GM18867 (cell line): ENCODE data around the gene B4GALT6.
A peak's percentile ranks its signal among the peaks of the same experiment; 100 is the strongest.
"Not testable (repeated sequence)": the region's sequence is repeated elsewhere in the genome, so short reads cannot be mapped to it uniquely, and the experiment has no call there.

Source experiments
- ATAC-seq: cut with Tn5 transposase; IDR thresholded peaks from one replicate; pipeline ENCODE4 v1.9.1; 2021; ENCODE audit warnings: mild to moderate bottlenecking, moderate library complexity; ENCODE audit not compliant: unreplicated experiment

B4GALT6 gene

DNA sequence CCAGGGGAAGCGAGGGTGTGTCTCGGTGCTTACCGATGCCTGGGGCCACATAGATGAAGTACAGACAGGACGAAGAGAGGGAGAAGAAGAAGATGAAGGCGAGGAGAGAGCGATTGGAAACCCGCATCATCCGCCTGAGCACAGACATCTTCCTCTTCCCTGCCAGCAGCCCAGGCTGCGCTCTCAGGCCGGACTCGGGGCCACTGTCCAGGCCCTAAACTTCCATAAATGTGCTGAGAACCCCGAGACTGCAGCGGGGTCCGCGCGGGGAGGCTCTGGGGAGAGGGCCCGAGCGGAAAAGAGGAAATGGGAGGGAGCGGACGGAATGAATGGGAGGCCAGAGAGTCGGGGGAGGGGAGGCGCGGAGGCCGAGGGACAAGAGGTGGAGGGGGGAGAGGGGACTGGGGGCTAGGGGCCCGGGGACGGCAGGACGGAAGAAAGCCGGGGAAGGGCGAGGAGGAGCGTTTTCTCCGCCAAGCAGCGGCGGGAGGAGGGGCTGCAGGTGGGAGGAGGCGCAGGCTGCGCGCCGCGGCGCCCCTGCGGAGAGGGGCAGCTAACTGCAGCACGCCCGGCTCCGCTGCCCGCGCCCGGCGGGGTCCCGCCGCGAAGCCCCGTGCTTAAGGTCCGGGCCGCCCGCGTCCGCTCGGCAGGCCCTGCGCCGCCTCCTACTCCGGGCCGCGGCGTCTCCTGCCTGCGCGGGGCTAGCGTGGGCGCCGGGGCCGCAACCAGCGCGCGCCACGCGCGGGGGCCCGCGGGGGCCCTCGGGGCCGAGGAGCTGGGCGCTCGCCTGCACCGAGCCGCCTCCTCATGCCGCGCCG, at the start of gene B4GALT6:
B4GALT6 (minus strand) TSS at position 303 of the 818 bp plus-strand sequence; CDS start at position 148, 155 bp downstream.
- peak; percentile 44 for ATAC-seq

GRCh38 chr18:31731628-31732027, 47.2 kb upstream of the B4GALT6 start:
- no peak for ATAC-seq

- not testable (repeated sequence) for ATAC-seq
These were observed 44.8 kb upstream of the B4GALT6 start for GRCh38 chr18:31729196-31729595.

DNA sequence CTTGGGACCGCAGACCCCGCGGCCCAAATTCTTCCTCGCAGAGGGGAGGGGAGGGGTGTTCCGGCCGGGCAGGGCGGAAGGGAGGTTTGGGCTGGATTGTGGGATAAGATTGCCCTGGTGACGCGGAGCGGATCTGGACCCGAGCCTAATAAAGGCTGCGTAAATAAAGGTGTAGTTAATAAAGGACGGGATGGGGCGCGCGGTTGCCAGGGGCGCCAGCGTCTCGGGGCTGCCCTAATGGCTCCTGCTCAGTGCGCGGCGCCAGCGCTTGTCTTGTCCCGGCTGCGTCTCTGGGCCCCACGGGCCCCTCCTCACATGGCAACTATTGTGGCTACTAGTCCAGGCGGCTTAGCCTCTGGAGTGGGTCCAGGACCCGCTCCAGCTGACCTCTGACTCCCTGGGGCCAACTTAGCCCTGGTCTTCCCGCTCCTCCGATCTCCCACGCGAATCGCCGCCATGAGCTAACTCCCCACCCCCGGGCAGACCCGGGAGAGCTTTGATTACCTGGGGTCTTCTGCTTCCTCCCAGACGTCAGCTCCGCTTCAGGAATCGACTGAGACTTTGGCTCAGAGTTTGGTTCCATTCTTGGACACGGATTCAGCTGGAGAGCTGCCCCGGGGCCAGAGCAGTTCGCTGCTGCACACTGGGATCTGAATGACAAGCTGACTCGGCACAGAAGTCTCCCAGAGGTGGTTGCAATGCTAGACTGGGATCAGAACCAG, 39.8 kb upstream of the B4GALT6 start:
- no peak for ATAC-seq

GRCh38 chr18:31723639-31723989, 39.2 kb upstream of the B4GALT6 start:
- ATAC-seq, result no peak

DNA sequence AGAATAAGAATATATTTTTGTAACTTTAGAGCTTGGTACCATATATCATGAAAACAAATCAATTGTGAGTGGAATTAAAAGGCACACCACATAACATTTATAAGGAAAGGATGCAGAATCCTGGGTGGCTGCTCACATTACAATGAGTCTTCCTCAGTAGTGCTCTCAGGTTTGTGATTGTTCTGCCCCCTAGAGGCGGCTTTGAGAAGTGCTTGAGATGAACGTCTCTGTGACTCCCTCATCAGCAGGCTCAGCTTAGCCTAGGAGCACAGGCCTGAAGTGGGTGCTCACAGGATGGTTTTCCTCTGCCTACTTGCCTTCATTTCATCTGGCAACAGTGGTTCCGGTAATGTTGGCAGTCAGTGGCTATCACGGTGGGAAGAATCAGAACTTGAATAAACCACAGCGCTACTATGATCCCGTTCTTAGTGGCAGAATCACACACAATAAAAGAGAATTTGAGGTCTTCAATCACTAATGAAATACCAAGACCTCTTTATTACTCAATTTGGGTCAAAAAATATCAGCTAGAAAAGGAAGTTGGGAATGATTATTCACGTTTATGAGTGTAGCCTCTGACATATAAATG, 38.1 kb upstream of the B4GALT6 start:
- peak; percentile 98 for ATAC-seq

DNA sequence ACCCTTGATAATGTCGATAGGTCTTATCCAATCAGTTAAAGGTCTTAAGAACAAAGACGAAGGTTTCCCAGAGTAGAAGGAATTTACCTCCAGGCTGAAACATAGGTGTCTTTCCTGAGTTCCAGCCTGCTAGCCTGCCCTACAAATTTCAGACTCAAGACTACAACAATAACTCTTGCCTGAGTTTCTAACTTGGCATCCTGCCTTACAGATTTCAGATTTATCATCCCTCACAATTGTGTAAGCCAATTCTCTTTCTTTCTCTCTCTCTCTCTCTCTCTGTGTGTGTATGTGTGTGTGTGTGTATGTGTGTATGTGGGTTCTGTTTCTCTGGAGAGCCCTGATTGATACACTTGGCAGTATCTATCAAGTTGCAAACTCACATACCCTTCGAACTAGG, 37.2 kb upstream of the B4GALT6 start:
- no peak for ATAC-seq

- ATAC-seq, result no peak
These were observed 36.5 kb upstream of the B4GALT6 start for GRCh38 chr18:31720867-31721266.

DNA sequence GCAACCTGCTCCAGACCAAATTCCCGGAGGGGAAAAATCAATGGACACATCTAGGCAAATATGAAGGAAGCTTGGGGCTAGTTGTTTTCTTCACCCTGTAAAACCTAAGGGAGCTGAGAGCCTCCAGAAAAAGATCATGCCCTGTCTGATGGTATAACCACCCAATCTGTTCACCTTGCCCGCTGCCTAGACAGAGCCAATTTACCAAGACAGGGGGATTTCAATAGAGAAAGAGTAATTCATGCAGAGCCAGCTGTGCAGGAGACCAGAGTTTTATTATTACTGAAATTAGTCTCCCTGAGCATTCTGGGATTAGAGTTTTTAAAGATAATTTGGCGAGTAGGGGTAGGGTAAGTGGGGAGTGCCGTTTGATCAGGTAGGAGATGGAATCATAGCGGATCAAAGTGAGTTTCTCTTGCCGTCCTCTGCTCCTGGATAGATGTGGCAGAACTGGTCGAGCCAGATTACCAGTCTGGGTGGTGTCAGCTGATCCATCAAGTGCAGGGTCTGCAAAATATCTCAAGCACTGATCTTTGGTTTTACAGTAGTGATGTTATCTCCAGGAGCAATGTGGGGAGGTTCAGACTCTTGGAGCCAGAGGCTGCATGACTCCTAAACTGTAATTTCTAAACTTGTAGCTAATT, 35.1 kb upstream of the B4GALT6 start:
- ATAC-seq, result no peak

DNA sequence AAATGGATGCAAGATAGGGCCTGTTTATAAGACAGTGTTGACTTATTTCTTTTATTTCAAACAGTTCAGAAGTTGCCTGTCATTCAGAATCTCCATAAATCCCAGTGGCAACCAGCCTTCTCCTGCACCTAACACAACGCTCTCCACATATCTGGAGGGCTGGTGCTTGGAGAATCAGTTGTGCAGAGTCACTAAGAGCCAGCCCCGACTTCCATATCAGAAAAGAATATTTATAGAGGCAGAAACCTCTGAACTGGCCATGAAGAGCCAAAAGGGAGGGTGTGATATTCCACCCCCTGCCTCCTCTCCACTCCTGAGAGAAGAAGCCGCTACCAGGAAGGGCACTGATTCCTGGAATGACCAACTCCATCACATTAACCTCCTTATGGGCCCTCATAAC, 34.0 kb upstream of the B4GALT6 start:
- ATAC-seq, result no peak

DNA sequence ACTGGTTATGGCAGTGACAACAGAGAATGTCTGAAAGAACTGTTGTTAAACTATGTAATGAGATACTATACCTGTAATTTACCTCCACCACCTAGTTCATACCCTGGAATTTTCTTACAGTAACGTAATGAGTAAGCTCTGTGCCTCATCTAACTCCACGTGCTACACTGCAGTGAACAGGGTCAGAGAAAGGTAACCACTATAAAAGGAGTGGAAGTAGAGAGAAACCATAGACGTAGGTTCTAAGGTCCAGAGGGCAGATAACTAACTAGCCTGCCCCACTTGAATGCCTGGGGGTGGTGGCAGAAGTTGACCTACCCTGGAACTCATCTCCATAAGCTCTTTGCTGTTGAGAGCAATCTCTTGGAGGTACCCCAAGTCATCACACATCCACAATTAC, 32.0 kb upstream of the B4GALT6 start:
- ATAC-seq, result peak; percentile 39

DNA sequence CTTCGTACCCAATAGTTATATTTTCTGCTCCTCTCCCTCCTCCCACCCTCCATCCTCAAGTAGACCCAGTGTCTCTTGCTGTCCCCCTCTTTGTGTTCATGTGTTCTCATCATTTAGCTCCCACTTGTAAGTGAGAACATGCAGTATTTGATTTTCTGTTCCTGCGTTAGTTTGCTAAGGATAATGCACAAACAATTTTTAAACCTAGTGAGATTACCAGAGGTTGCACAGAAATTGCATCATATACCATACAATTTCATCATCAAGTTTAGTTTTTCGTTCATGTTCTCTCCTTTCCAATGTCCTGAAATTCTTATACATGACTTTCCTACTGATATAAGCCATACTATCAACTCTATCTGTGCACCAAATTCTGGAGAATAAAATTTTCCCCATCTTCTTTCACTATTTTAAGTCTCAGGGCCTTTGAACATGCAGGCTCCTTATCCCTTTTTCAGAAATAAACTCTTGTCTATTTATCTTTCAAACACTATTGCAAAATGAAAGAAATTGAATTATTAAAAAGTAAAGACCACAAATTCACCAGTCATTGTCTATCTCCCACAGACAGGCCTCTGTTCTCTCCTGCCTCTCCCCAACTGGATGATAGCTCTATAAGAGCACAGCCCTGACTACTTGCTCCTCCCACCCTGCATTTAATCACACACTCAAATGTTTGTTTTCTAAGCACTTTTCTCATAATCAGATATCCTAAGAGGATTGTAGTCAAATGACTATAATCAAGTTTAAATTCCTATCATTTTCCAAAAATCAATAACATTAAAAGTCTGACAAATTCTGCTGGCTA, 27.2 kb upstream of the B4GALT6 start:
- ATAC-seq, result no peak

DNA sequence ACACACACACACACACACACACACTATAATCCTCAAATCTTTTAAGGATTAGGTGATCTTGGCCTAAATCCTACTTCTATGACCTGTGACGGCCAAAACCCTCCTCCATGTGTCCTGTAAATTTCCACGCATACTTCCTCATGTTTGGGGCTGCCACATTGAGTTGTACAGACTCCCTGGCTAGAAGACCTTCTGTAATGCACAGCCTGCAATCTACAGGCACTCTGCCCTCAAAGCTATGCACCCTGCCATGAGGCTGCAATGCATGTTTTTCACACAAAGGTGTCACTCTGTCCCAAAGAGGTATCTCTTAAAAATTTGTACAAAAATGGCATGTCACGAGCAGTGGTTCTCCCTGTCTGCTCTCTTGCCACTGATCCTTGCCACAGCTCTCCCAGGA, 26.4 kb upstream of the B4GALT6 start:
- no peak for ATAC-seq

GRCh38 chr18:31707815-31708214, 23.4 kb upstream of the B4GALT6 start:
- no peak for ATAC-seq

GRCh38 chr18:31702449-31702848, 18.1 kb upstream of the B4GALT6 start:
- ATAC-seq, result no peak

- no peak for ATAC-seq
These were observed 17.4 kb upstream of the B4GALT6 start for GRCh38 chr18:31701744-31702143.

DNA sequence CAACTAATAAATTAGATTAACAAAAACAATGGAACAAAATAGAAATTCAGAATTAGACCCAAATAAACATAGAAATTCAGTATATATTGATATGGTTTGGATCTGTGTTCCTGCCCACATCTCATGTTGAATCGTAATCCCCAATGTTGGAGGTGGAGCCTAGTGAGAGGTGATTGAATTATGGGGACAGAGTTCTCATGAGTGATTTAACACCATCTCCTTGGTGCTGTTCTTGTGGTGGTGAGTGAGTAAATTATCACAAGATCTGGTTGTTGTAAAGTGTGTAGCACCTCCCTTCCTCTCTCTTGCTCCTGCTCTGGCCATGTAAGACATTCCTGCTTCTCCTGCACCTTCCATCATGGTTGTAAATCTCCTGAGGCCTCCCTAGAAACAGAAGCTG, 16.6 kb upstream of the B4GALT6 start:
- ATAC-seq, result no peak

DNA sequence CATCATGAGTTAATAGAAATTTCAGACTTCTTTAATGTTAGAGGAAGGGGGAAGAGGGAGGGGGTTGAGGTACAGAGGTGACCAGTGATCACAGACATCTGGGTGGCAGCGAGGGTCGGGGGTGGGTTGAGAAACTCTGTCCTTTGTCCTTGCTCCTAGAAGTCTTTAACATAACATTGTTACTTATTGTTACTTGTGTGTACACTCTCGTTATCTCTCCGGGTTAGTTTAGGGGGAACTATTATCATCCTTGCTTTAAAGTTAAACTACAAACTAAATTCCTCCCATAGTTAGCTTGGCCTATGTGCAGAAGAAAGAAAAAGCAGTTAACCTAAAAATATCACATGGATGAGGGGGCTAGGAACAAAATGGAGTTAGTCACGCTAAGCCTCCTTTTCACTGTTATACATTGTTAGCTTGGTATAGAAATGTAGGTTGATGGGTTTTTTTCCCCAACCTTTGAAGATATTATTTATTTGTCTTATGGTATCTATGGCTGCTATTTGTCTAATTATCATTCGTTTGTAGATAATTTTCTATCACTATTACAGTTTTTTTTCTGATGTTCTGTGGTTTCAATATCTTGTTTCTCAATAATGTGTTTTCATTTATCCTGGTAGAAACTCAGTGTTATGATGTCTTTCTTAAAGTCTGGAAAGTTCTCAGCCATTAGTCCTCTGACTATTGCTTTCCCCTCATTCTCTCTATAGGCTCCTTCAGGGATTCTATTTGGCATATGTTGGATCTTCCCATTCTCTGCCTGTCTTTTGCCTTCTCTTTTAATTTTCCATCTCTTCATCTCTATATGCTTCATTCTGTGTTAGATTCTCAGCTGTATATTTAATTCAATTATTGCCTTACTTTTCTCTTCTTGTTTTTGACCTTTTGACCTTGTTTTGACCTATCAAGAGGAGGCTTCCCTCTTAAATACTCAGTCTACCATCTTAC, 13.2 kb upstream of the B4GALT6 start:
- ATAC-seq, result no peak

DNA sequence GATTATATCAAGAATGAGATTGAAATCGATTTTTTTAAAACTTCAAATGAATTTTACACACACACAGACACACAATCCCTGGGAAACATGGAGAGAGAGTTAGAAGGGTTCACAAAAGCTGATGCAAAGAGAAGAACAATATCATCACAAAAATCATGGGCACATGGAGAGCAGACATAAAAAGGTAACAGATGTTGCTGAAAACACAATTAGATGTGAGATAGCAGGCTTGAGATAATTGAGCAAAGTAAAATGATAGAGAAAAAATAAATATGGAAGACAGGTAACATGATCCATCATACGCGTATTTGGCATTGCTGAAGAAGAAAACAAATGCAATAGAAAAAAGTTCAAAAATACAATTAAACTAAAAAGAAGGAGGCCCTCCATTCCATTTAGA, 11.6 kb upstream of the B4GALT6 start:
- ATAC-seq, result no peak

GRCh38 chr18:31694297-31694696, 9.9 kb upstream of the B4GALT6 start:
- no peak for ATAC-seq
